ENCODE data around the gene ST6GALNAC4. TPM values are rescaled to one million over a fixed set of nuclear protein-coding genes. Genes with fewer than 3 reads are reported as not detected.

ST6GALNAC4 gene
- polyA plus RNA-seq, 3 donors = 8.9 to 14.0 (median 10.3) TPM

DNA sequence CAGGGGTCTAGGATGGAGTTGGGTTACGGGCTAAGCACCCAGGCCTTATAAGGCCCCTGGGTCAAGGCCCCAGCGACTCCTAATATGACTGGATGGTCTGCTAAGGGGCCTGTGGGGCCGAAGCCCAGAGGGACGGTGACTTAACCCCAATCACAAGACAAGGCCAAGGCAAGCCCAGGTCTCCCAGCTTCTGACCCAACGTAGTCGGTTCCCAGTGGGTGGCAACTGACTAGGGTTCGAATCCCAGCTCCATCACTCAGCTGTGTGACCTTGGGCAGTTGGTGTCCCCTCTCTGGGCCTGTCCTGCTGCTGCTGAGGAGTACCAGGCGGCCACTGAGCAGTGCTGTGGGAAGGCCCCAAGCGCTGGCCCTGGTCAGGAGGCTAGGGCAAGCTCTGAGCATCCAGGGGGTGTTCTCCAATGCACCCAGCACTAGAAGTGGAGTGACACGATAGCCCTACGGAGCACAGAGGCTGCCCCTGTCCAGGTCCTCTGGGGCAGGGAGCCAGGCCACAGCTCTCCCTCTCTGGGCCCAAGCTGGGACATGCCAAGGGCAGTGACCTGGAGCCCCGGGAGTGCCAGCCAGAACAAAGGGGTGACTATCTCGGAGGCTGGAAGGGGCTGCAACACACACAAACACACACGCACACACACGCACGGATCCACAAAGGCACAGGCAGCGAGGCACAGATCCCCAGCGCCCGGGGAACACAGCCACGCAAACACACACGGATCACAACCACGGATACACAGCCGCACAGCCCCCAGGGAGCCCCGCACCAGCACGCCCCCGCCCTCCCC lies 39.9 kb downstream of the ST6GALNAC4 start:
- intact Hi-C loops (cut with micrococcal nuclease) = loop anchor here in 1 of 2 donors (10.0 kb wide), 1 partner anchor 372 kb away; no protein-coding TSS in a partner anchor
- Histone ChIP-seq H4K20me1 (ENCODE audit: insufficient read depth, low read length) (no peaks in the 10 kb centered on the region), H3K36me3 (replicated peaks in 1 of 2; ENCODE audit: control insufficient read depth in 1 of 2, insufficient read depth in 2 of 2, low read length in 2 of 2) (no peaks in the 10 kb centered on the region), H3K27me3 (ENCODE audit: control insufficient read depth in 2 of 2, insufficient read depth in 2 of 2, low read length in 2 of 2) (peaks cover 6 to 20% of the 10 kb centered on the region in 2 donors), H3K4me3 (replicated peaks in 1 of 3; ENCODE audit: low read depth in 2 of 3, low read length in 3 of 3) (peak overlapping the region in 1 of 3 experiments; percentile 46), H3K4me2 (replicated peaks; ENCODE audit: extremely low read depth, low read length, poor library complexity, severe bottlenecking) (peak overlapping the region; percentile 63), H3K79me2 (ENCODE audit: insufficient read depth, low read length) (no peaks in the 10 kb centered on the region), H3K9me3 (replicated peaks in 1 of 2; ENCODE audit: control insufficient read depth in 1 of 2, insufficient read depth in 1 of 2, low read length in 2 of 2) (no peaks in the 10 kb centered on the region), H3K4me1 (ENCODE audit: control insufficient read depth in 1 of 2, insufficient read depth in 2 of 2, low read length in 2 of 2) (peaks cover 3 to 10% of the 10 kb centered on the region in 2 donors), H3K27ac (ENCODE audit: low read depth in 1 of 2, low read length in 2 of 2) (no peak overlapping the region), H2AFZ (ENCODE audit: insufficient read depth, low read depth, low read length, poor library complexity, severe bottlenecking) (no peak overlapping the region), H3K9ac (ENCODE audit: insufficient read depth, low read length, poor library complexity, severe bottlenecking) (peak overlapping the region; percentile 8)
- Mint-ChIP-seq H3K4me1 (peaks cover 7% of the 10 kb centered on the region), H3K4me3 (peak overlapping the region in 1 of 2 donors; percentile 84), H3K9me3 (peaks cover 0 to 4% (median 0%) of the 10 kb centered on the region in 7 donors), H3K27me3 (ENCODE audit: low read depth in 3 of 3) (peaks cover 16 to 25% (median 16%) of the 10 kb centered on the region in 3 donors), H3K27ac (peak overlapping the region in 1 of 7 donors; percentile 50), H3K36me3 (no peaks in the 10 kb centered on the region)
- 47% methylated on average over 21 of the region's 26 CpGs for WGBS (ENCODE audit: insufficient coverage)
- no peak for DNase-seq
- TF ChIP-seq, protein P1, sequence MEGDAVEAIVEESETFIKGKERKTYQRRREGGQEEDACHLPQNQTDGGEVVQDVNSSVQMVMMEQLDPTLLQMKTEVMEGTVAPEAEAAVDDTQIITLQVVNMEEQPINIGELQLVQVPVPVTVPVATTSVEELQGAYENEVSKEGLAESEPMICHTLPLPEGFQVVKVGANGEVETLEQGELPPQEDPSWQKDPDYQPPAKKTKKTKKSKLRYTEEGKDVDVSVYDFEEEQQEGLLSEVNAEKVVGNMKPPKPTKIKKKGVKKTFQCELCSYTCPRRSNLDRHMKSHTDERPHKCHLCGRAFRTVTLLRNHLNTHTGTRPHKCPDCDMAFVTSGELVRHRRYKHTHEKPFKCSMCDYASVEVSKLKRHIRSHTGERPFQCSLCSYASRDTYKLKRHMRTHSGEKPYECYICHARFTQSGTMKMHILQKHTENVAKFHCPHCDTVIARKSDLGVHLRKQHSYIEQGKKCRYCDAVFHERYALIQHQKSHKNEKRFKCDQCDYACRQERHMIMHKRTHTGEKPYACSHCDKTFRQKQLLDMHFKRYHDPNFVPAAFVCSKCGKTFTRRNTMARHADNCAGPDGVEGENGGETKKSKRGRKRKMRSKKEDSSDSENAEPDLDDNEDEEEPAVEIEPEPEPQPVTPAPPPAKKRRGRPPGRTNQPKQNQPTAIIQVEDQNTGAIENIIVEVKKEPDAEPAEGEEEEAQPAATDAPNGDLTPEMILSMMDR (IDR thresholded peaks at IDR 0.05) = no peak

DNA sequence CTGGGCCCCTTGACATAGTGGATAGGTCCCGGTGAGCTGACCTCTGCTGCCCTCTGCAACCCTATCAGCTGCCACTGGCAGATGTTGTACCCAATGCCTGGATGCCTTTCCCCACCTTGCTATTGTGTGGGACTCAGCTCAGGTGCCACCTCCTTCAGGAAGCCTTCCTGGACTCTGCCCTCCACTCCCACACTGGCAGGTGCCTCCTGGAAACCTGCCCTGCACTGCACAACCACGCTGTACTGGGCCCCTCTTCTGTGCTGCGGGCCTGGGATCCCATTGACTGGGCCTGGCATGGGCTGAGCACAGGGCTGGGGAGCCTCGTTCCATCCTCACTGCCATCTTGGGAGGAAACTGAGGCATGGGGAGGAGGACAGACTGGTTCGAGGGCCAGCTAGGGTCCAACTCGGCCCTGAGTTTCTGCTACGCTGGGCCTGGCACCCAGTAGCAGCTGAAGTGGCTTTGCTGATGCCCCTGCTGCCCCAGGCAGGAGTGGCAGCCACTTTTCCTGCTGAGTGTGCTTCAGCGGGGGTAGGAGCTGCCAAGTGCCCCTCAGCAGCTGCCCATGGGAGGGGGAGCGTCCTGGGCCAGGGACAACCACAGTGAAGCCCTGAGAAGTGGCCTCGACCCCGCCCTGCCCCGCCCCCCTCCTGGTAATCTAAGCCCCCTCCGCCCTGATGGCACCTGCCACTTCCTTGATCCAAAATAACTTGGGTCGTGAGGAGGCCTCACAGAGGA lies 40.6 kb downstream of the ST6GALNAC4 start:
- Histone ChIP-seq H3K36me3 (replicated peaks in 1 of 2; ENCODE audit: control insufficient read depth in 1 of 2, insufficient read depth in 2 of 2, low read length in 2 of 2) (no peaks in the 10 kb centered on the region), H3K27ac (ENCODE audit: low read depth in 1 of 2, low read length in 2 of 2) (no peak overlapping the region), H2AFZ (ENCODE audit: insufficient read depth, low read depth, low read length, poor library complexity, severe bottlenecking) (no peak overlapping the region), H3K27me3 (ENCODE audit: control insufficient read depth in 2 of 2, insufficient read depth in 2 of 2, low read length in 2 of 2) (peaks cover 6 to 20% of the 10 kb centered on the region in 2 donors), H3K9ac (ENCODE audit: insufficient read depth, low read length, poor library complexity, severe bottlenecking) (no peak overlapping the region), H3K79me2 (ENCODE audit: insufficient read depth, low read length) (no peaks in the 10 kb centered on the region), H3K9me3 (replicated peaks in 1 of 2; ENCODE audit: control insufficient read depth in 1 of 2, insufficient read depth in 1 of 2, low read length in 2 of 2) (no peaks in the 10 kb centered on the region), H3K4me3 (replicated peaks in 1 of 3; ENCODE audit: low read depth in 2 of 3, low read length in 3 of 3) (no peak overlapping the region), H3K4me1 (ENCODE audit: control insufficient read depth in 1 of 2, insufficient read depth in 2 of 2, low read length in 2 of 2) (peaks cover 3 to 10% of the 10 kb centered on the region in 2 donors), H4K20me1 (ENCODE audit: insufficient read depth, low read length) (no peaks in the 10 kb centered on the region), H3K4me2 (replicated peaks; ENCODE audit: extremely low read depth, low read length, poor library complexity, severe bottlenecking) (no peak overlapping the region)
- DNase-seq = no peak
- H3K4me3 Mint-ChIP-seq = no peak overlapping the region
- peaks cover 7% of the 10 kb centered on the region for H3K4me1 Mint-ChIP-seq
- 94% methylated on average over 9 of the region's 14 CpGs for WGBS (ENCODE audit: insufficient coverage)
- peaks cover 0 to 4% (median 0%) of the 10 kb centered on the region in 7 donors for H3K9me3 Mint-ChIP-seq
- intact Hi-C loops (cut with micrococcal nuclease) = loop anchor here in 1 of 2 donors (10.0 kb wide), 1 partner anchor 371 kb away; no protein-coding TSS in a partner anchor
- TF ChIP-seq, protein P1 (IDR thresholded peaks at IDR 0.05) = no peak
- no peaks in the 10 kb centered on the region for H3K36me3 Mint-ChIP-seq
- H3K27me3 Mint-ChIP-seq (ENCODE audit: low read depth in 3 of 3) = peaks cover 16 to 25% (median 16%) of the 10 kb centered on the region in 3 donors
- H3K27ac Mint-ChIP-seq = no peak overlapping the region
